Heart right ventricle (tissue), 16 donors: ENCODE results near the gene RNF114. TPM values are rescaled to one million over a fixed set of nuclear protein-coding genes. Genes with fewer than 3 reads are reported as not detected.

ENCODE experiments used
- ATAC-seq, 8 donors: fragments of 200-7000 bp; cut with Tn5 transposase; one replicate each; pipeline ENCODE4 v1.9.1; 2020; ENCODE audit warnings: mild to moderate bottlenecking in 8 of 8, moderate library complexity in 8 of 8, moderate number of reproducible peaks in 1 of 8
- DNase-seq, 2 donors: peaks; one replicate each; pipeline ENCODE4 v3.0.0-alpha.2; 2020
- H3K27ac ChIP-seq, 10 donors: fragments of 200-600 bp; sonication (generic) in 2 of 10; one replicate each; pipeline versions ENCODE4 v1.5.0 to v1.8.0; 2020 to 2022; ENCODE audit warnings: mild to moderate bottlenecking in 3 of 10
- H3K27me3 ChIP-seq, 7 donors: fragments of 200-600 bp; one replicate each; pipeline ENCODE4 v1.8.0; 2021 to 2022; ENCODE audit warnings: mild to moderate bottlenecking in 2 of 7
- H3K36me3 ChIP-seq, 9 donors: fragments of 200-600 bp; sonication (generic) in 1 of 9; one replicate each; pipeline versions ENCODE4 v1.5.0 to v1.8.0; 2020 to 2022; ENCODE audit warnings: mild to moderate bottlenecking in 2 of 9
- H3K4me1 ChIP-seq, 9 donors: fragments of 200-600 bp; sonication (generic) in 1 of 9; one replicate each; pipeline versions ENCODE4 v1.5.0 to v1.8.0; 2020 to 2022; ENCODE audit warnings: mild to moderate bottlenecking in 4 of 9
- H3K4me3 ChIP-seq, 10 donors: fragments of 200-600 bp; sonication (generic) in 2 of 10; one replicate each; pipeline versions ENCODE4 v1.5.0 to v1.8.0; 2020 to 2022; ENCODE audit warnings: mild to moderate bottlenecking in 7 of 10, moderate library complexity in 2 of 10
- H3K9me3 ChIP-seq, 11 donors: fragments of 200-600 bp in 10 of 11; sonication (generic) in 2 of 11; one replicate each; pipeline versions ENCODE4 v1.5.0 to v1.8.0; 2013 to 2022; ENCODE audit warnings: mild to moderate bottlenecking in 2 of 11, control low read depth in 1 of 11, moderate library complexity in 1 of 11
- WGBS, 2 donors: extraction: QIAGEN DNeasy Blood & Tissue Kit; methylation state at CpG; one replicate each; pipeline ENCODE4 v1.1.7; 2013; ENCODE audit warnings: inconsistent platforms in 1 of 2; 5-methylcytosine and 5-hydroxymethylcytosine counted together
- intact Hi-C, 10 donors: fragments of 100-400 bp; cut with DNase I; formaldehyde crosslinking; loops; one replicate each; pipeline versions ENCODE4 v1.11.1 to v1.14.2; 2022
- polyA plus RNA-seq, 2 donors: library from polyadenylated mRNA; stranded (reverse); fragments of 200-250 nt; gene quantifications; one replicate each; pipeline ENCODE4 v1.2.3, GENCODE V29; 2013
- total RNA-seq, 10 donors: library from RNA; stranded (reverse); fragmentation: NEBNext Ultra II Directional in 3 of 10; extraction: Animal tissue kit (Norgen Biotek cat#: 25700) in 3 of 10; gene quantifications; one replicate each; pipeline versions ENCODE4 v1.2.1 to v1.2.4, GENCODE V29; 2021 to 2023
- TF ChIP-seq, protein P1 (sequence below), 9 donors: fragments of 200-600 bp; sonication (generic) in 2 of 9; IDR thresholded peaks; one replicate each; pipeline versions ENCODE4 v1.5.0 to v1.8.0; 2021 to 2022; ENCODE audit warnings: antibody characterized with exemption in 9 of 9, mild to moderate bottlenecking in 5 of 9, moderate library complexity in 1 of 9
- donor health status: Arrhythmogenic right ventricular cardiomyopathy.
- donor health status: ischemic (EF 13 %, LVEDD 7.1; RV severe dilation, severe dysfunction).
- donor health status: healthy with polysubstance abuse.
- donor health status: DM: no; HTN: yes; CAD: no.
- donor health status: DM: no; HTN: no; CAD: no.
- donor health status: ischemic (EF 25% LVEDD 6.9; RV normal size, moderate dysfunction).
- donor health status: ischemic (EF 25% LVEDD 5.7; RV mildly dilated, moderate dysfunction).
- donor health status: healthy.
- donor health status: DM: yes; HTN: yes; CAD: no.
- donor health status: Ischemic cardiomyopathy.
- donor health status: ischemic (EF 35%, LVEDD 5.7; RV mildly dilated, moderate dysfunction).
- donor health status: nonischemic (EF 11% LVEDD 7.7; RV severe dilation, severe dysfunction).
- donor health status: DM: yes; HTN: yes; CAD: no.
- donor health status: PGD.
- donor health status: ischemic (EF 29% LVEDD 5.4; RV normal size, mild dysfunction).
- donor health status: nonischemic (EF 23%, LVEDD 6.1; RV moderate dilation, normal function).

Gene RNF114
- total and polyA plus RNA-seq, 12 donors = 41.5 to 60.3 (median 50.6) TPM

DNA sequence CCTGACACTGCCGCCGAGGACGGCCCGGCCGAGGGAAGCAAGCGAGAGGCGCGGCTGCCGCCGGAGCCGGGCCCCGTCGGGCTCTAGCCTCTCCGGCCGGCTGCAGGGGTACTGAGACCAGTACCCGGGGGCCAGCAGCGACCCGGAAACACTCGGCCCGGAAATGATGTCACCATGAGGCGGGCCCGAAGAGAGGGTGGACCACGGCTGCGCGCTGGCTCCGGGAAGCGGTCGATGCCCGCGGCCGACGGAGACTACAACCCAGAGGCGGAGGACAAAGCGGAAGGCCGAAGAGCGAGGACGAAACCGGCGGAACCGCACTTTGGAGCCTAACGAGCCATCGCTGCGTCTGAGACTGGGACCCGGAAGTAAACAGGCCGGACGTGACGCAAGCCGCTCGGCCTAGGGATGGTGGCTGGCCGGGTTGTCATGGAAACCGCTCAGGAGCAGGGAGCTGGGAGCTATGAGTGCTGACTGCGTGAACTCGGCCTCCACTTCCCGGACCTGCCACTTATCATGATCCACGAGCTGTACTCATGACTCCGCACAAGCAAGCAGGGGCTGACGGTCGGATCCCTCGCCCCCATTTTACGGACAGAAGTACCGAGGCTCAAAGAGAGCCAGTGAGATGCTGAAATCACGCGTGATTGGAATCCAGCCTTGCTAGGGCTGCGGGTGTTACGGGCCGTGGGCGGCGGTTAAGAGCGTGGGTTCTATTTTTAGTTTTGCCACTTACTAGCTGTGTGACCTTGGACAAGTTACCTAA, 20.6 kb upstream of the RNF114 start, which contains the start of gene SPATA2:
TSS of gene SPATA2 (minus strand) at position 150 of the 766 bp plus-strand sequence. CDS start 7,039 bp downstream, outside the sequence.
- Histone ChIP-seq H3K27me3 (no peaks in the 10 kb centered on the region), H3K27ac (peak within 1 kb of the TSS; percentile 96 to 99 (median 99)), H3K9me3 (no peaks in the 10 kb centered on the region), H3K4me1 (peaks cover 4 to 53% (median 48%) of the 10 kb centered on the region in 9 donors), H3K4me3 (peak within 1 kb of the TSS; percentile 81 to 100 (median 98)), H3K36me3 (peaks cover 0 to 4% (median 0%) of the 10 kb centered on the region in 9 donors)
- intact Hi-C loops = loop anchor here in 1 of 10 donors (10.0 kb wide), 1 partner anchor 301 kb away; no protein-coding TSS in a partner anchor
- TF ChIP-seq, protein P1, sequence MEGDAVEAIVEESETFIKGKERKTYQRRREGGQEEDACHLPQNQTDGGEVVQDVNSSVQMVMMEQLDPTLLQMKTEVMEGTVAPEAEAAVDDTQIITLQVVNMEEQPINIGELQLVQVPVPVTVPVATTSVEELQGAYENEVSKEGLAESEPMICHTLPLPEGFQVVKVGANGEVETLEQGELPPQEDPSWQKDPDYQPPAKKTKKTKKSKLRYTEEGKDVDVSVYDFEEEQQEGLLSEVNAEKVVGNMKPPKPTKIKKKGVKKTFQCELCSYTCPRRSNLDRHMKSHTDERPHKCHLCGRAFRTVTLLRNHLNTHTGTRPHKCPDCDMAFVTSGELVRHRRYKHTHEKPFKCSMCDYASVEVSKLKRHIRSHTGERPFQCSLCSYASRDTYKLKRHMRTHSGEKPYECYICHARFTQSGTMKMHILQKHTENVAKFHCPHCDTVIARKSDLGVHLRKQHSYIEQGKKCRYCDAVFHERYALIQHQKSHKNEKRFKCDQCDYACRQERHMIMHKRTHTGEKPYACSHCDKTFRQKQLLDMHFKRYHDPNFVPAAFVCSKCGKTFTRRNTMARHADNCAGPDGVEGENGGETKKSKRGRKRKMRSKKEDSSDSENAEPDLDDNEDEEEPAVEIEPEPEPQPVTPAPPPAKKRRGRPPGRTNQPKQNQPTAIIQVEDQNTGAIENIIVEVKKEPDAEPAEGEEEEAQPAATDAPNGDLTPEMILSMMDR (IDR thresholded peaks at IDR 0.05) = no peak
- ATAC-seq (peak; percentile 92 to 98 (median 96)), DNase-seq (peak; percentile 95 to 97)
- 0% methylated on average over 69 of the region's 69 CpGs for WGBS, 2 donors

DNA sequence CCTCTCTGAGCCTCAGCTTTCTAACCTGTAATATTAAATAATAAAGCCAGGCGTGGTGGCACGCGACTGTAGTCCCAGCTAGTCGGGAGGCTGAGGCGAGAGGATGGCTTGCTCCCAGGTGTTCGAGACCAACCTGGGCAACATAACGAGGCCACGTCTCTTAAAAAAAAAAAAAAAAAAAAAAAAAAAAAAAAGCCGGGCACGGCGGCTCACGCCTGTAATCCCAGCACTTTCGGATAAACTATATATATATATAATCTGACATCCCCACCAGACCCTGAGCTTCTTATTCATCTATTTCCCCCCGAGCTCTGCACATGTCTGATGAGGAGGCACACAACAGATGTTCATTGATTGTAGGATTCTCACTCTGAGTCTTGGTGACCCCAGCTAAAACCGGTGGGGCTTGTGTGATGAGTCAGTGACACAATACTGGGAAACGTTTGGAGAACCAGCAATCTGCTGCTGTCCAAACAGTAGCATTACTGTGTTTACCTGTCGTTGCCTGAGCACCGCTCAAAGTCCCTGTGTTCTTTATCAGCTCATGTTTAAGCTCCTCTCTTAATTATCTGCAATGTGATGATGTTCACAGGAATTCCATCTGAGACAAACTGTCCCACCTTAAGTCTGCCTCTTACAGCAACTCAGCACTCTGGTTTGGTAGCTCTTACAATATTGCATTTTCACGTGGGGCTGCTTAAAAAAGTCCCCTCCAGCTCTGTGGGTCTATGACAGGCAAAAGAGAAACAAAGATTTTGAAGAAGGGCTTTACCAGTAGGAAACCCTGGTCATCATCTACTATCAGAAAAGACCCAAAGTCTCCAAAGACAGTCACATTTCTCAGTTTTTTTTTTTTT, 19.8 kb upstream of the RNF114 start:
- no peaks in the 10 kb centered on the region for H3K9me3 ChIP-seq
- intact Hi-C loops = loop anchor here in 1 of 10 donors (10.0 kb wide), 1 partner anchor 302 kb away; no protein-coding TSS in a partner anchor
- WGBS, 2 donors = 40 to 42% methylated on average over 19 of the region's 19 CpGs
- TF ChIP-seq, protein P1 (IDR thresholded peaks at IDR 0.05) = no peak
- peak overlapping the region; percentile 81 to 100 (median 98) for H3K4me3 ChIP-seq
- no peaks in the 10 kb centered on the region for H3K27me3 ChIP-seq
- H3K36me3 ChIP-seq = peaks cover 0 to 4% (median 0%) of the 10 kb centered on the region in 9 donors
- no peak for DNase-seq
- peak overlapping the region in 9 of 10 donors; percentile 96 to 99 (median 99) for H3K27ac ChIP-seq
- peaks cover 4 to 45% (median 42%) of the 10 kb centered on the region in 9 donors for H3K4me1 ChIP-seq
- ATAC-seq = peak in 3 of 8 donors; percentile 14 to 26 (median 23)

DNA sequence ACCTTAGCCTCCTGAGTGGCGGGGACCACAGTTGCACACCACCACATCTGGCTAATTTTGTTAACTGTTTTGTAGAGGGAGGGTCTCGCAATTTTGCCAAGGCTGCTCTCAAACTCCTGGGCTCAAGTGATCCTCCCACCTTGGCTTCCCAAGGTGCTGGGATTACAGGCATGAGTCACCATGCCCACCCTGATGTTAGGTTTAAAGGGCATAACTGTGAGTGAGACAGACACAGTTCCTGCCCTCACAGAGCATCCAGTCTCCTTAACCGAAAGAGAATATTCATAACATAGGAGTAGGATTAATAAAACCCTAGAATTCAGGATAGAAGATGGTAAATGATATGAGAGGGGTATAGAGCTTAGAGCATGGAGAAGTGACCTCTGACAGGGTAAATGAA, 17.8 kb upstream of the RNF114 start:
- Histone ChIP-seq H3K4me3 (no peak overlapping the region), H3K4me1 (peaks cover 4 to 31% (median 24%) of the 10 kb centered on the region in 9 donors), H3K9me3 (no peaks in the 10 kb centered on the region), H3K27me3 (no peaks in the 10 kb centered on the region), H3K27ac (no peak overlapping the region), H3K36me3 (no peaks in the 10 kb centered on the region)
- intact Hi-C loops = loop anchor here in 1 of 10 donors (10.0 kb wide), 1 partner anchor 304 kb away; no protein-coding TSS in a partner anchor
- DNase-seq (no peak), ATAC-seq (no peak)
- WGBS, 2 donors = 95 to 96% methylated on average over 3 of the region's 3 CpGs
- TF ChIP-seq, protein P1 (IDR thresholded peaks at IDR 0.05) = no peak

DNA sequence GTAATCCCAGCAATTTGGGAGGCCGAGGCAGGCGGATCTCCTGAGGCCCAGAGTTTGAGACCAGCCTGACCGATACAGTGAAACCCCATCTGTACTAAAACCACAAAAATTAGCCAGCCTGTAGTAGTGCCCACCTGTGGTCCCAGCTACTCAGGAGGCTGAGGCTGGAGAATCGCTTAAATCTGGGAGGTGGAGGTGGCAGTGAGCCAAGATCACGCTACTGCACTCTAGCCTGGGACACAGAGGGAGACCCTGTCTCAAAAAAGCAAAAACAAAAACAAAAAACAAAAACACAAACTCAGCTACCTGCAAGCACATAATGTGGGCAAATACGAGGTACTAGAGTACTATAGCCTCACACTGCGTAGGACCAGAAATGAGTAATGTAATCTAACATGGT, 17.2 kb upstream of the RNF114 start:
- WGBS, 2 donors = 72 to 74% methylated on average over 7 of the region's 7 CpGs
- TF ChIP-seq, protein P1 (IDR thresholded peaks at IDR 0.05) = no peak
- no peak overlapping the region for H3K4me3 ChIP-seq
- no peaks in the 10 kb centered on the region for H3K27me3 ChIP-seq
- H3K27ac ChIP-seq = no peak overlapping the region
- intact Hi-C loops = loop anchor here in 1 of 10 donors (10.0 kb wide), 1 partner anchor 304 kb away; no protein-coding TSS in a partner anchor
- H3K9me3 ChIP-seq = no peaks in the 10 kb centered on the region
- no peak for ATAC-seq
- H3K4me1 ChIP-seq = peaks cover 2 to 25% (median 18%) of the 10 kb centered on the region in 9 donors
- DNase-seq = no peak
- H3K36me3 ChIP-seq = no peaks in the 10 kb centered on the region
